DLD1 (cell line): Measurements from ENCODE around the gene TUBB8.
"Not testable (repeated sequence)": the region's sequence is repeated elsewhere in the genome, so short reads cannot be mapped to it uniquely, and the experiment has no call there.

Source experiments
- in situ Hi-C: cut with HindIII; loops from 2 replicates; pipeline ENCODE4 v1.10.0; 2017; ENCODE audit warnings: low sequenced_read_pairs

TUBB8 gene

DNA sequence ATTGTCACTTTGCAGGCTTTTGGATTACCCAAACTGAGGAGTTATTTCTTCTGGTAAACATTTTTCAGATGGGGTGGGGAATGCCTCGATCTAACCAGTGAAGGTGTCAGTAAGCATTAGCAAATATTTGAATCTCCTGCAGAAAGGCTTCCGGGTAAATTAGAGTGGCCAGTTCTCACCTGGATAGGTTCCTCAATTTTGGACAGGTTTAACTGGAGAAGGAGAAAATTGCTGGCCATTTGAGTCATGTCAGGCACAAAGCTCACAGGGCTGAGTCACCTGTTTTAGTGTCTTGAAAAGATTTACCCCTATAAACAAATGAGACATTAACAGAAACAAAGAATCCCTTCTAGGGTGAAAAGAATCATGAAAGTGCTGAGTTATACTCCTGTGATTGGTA lies 830 bp upstream of the TUBB8 start:
- in situ Hi-C loops, result not testable (repeated sequence)

DNA sequence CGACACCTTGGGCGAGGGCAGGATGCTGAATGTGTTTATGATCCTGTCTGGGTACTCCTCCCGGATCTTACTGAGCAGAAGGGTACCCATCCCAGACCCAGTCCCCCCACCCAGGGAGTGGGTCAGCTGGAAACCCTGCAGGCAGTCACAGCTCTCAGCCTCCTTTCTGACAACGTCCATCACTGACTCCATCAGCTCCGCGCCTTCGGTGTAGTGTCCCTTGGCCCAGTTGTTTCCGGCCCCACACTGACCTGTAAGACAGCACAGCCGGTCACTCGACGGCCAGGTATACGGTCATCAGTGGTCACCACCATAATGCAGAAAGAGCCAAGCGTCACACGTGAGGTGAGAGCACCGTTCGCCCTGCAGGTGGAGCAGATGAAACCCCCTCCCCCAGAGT lies 1.2 kb downstream of the TUBB8 start:
- in situ Hi-C loops, result not testable (repeated sequence)

DNA sequence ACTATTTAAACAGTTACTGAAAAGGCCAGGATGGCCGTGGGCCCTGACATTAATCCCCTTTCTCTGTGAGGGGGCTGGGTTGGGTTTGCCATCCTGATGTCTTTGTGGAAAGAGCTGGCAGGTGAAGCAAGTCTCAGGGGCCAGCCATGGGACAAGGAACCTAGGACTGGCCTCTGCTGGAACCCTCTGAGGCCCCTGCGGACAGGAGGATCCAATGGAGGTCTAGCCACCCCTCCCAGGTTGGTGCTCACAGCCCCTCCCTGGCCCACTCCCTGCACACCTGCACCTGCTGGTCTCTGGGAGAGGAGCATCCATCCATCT lies 35.8 kb downstream of the TUBB8 start:
- in situ Hi-C loops, result not testable (repeated sequence)

DNA sequence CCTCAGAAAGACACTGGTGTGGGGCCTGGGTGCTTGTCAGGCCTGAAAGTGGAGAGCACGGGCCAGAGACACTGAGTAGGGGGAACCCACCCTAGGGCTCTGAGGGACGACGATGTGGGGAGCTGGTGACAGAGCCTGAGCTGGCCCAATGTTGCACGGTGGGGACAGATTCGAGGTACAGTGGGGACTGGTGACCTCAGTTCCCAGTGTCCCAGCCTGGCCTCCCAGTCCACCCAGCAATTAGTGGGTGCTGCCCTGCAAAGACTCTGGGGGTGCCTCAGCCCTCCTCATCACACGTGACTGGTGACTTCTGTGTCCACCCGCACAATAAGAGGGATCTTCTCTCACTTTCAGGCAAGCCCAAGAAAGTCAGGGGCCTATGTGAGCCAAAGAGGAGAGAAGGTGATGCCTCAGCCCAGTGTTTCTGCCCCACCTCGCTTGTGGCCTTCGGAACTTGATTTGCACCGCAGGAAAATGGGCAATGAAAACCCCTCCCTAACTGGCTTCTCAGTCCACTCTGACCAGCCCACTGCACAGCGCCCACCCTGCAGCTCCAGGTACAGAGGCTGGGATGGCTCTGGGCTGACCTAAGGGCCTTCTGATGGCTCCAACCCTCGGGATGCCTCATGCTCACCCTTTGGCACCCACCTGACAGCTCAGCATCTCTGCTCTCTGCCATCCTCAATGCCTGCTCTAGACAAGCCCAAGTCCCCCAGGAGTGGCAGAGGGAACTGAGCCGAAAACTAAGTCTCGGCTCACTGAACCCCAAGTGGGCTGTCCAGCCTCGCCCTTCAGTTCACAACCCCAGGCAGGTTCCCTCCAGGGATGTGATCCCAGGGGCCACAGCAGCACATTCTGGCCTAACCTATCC lies 36.4 kb downstream of the TUBB8 start:
- in situ Hi-C loops, result not testable (repeated sequence)

DNA sequence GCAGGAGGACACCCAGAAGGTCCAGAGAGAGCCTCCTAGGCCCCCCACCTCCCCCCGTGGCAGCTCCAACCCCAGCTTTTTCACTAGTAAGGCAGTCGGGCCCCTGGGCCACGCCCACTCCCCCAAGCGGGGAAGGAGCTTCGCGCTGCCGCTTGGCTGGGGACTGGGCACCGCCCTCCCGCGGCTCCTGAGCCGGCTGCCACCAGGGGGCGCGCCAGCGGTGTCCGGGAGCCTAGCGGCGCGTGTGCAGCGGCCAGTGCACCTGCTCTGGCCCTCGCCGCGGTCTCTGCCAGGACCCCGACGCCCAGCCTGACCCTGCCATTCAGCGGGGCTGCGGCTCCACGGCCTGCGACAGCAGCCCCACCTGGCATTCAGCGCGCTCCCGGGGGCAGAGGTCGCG lies 37.8 kb downstream of the TUBB8 start:
- in situ Hi-C loops, result not testable (repeated sequence)

DNA sequence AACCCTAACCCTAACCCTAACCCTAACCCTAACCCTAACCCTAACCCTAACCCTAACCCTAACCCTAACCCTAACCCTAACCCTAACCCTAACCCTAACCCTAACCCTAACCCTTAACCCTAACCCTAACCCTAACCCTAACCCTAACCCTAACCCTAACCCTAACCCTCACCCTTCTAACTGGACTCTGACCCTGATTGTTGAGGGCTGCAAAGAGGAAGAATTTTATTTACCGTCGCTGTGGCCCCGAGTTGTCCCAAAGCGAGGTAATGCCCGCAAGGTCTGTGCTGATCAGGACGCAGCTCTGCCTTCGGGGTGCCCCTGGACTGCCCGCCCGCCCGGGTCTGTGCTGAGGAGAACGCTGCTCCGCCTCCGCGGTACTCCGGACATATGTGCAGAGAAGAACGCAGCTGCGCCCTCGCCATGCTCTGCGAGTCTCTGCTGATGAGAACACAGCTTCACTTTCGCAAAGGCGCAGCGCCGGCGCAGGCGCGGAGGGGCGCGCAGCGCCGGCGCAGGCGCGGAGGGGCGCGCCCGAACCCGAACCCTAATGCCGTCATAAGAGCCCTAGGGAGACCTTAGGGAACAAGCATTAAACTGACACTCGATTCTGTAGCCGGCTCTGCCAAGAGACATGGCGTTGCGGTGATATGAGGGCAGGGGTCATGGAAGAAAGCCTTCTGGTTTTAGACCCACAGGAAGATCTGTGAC lies 38.7 kb downstream of the TUBB8 start:
- in situ Hi-C loops, result not testable (repeated sequence)
